ENCODE data around the gene NREP. TPM values are rescaled to one million over a fixed set of nuclear protein-coding genes. Genes with fewer than 3 reads are reported as not detected.
A peak's percentile ranks its signal among the peaks of the same experiment; 100 is the strongest.

Gene NREP
- total RNA-seq, 2 experiments from 2014 or later: 21.7 to 22.6 TPM

DNA sequence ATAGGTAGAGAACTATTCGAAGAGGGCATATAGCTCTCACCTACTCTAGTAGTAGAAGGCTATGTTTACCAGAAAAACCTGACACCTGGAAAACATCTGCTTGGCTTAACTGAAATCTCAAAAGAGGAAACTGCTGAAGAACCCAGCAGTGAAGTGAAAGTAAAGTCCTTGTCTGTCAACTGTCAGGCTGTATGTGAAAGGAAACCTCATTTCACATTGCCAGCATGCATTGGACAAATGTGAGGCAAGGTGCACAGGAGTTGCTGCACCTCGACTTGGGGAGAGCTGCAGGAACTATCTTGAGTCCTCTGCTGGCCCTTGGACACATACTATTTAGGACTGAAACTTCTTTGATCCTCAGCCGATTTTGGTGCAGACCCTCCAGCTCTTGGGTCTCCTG, 53.3 kb downstream of the NREP start:
- TF ChIP-seq, protein P1, sequence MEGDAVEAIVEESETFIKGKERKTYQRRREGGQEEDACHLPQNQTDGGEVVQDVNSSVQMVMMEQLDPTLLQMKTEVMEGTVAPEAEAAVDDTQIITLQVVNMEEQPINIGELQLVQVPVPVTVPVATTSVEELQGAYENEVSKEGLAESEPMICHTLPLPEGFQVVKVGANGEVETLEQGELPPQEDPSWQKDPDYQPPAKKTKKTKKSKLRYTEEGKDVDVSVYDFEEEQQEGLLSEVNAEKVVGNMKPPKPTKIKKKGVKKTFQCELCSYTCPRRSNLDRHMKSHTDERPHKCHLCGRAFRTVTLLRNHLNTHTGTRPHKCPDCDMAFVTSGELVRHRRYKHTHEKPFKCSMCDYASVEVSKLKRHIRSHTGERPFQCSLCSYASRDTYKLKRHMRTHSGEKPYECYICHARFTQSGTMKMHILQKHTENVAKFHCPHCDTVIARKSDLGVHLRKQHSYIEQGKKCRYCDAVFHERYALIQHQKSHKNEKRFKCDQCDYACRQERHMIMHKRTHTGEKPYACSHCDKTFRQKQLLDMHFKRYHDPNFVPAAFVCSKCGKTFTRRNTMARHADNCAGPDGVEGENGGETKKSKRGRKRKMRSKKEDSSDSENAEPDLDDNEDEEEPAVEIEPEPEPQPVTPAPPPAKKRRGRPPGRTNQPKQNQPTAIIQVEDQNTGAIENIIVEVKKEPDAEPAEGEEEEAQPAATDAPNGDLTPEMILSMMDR (IDR thresholded peaks at IDR 0.05): no peak
- intact Hi-C loops (cut with micrococcal nuclease): no loop called here
- peak; percentile 7 for DNase-seq
- no peaks in the 10 kb centered on the region for H3K27me3 Mint-ChIP-seq
- peak; percentile 24 for ATAC-seq
- ChIA-PET POLR2A (interaction anchor here (0.9 kb wide), 1 partner anchor 19 kb away, joined by 3 read pairs; no protein-coding TSS in a partner anchor), CTCF (no interaction called here)
- no peak overlapping the region for H3K4me3 Mint-ChIP-seq
- H3K27ac Mint-ChIP-seq: no peak overlapping the region
- H3K4me1 Mint-ChIP-seq (ENCODE audit: low read depth): peaks cover 10% of the 10 kb centered on the region
- H3K36me3 Mint-ChIP-seq (ENCODE audit: low read depth): no peaks in the 10 kb centered on the region
- H3K9me3 Mint-ChIP-seq: no peaks in the 10 kb centered on the region

DNA sequence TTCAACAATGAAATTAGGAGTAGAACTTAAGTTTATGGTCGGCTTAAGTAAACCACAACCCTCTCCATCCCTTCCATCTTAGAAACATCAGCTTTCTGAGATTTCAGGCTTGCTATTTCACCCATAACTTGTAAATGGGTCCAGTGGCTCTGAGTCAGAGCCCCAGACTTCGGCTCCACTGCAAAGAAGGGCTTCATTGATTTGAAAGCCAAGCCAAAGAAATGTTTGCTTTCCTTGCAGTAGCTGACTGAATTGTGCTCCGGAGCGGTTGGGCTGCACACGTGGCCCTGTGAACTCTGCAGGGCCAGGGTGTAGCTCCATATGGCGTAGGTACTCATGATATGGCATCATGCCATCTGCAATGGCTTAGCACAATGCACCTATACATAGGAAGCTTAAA, 57.0 kb downstream of the NREP start:
- Mint-ChIP-seq H3K27me3 (no peaks in the 10 kb centered on the region), H3K36me3 (ENCODE audit: low read depth) (no peaks in the 10 kb centered on the region), H3K27ac (no peak overlapping the region), H3K4me3 (no peak overlapping the region), H3K4me1 (ENCODE audit: low read depth) (peaks cover 10% of the 10 kb centered on the region), H3K9me3 (no peaks in the 10 kb centered on the region)
- POLR2A ChIA-PET: no interaction called here
- ATAC-seq: no peak
- DNase-seq: no peak
- TF ChIP-seq, protein P1 (IDR thresholded peaks at IDR 0.05): no peak
- CTCF ChIA-PET: no interaction called here
- intact Hi-C loops (cut with micrococcal nuclease): no loop called here

DNA sequence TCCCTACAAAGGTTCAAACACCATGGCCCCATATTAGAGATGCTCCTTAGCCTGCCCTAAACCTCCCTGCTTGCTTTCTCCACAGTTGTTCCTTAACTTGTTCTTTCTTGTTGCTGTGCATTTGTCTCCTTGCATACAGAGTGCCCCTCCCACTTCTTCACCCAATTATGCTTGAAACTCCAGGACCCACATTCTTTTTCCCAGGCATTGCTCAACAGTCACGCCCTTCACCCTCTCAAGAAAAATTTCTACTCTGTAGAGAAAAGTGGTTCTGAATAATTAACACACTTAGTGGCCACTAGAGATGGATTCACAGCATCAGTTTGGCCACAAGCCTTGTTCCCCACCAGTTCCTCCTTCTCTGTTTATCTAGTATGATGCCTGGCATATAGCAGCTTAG, 57.7 kb downstream of the NREP start:
- no peak overlapping the region for H3K4me3 Mint-ChIP-seq
- H3K4me1 Mint-ChIP-seq (ENCODE audit: low read depth): peaks cover 6% of the 10 kb centered on the region
- POLR2A ChIA-PET: no interaction called here
- H3K36me3 Mint-ChIP-seq (ENCODE audit: low read depth): no peaks in the 10 kb centered on the region
- TF ChIP-seq, protein P1 (IDR thresholded peaks at IDR 0.05): no peak
- DNase-seq (no peak), ATAC-seq (no peak)
- no peak overlapping the region for H3K27ac Mint-ChIP-seq
- no peaks in the 10 kb centered on the region for H3K9me3 Mint-ChIP-seq
- intact Hi-C loops (cut with micrococcal nuclease): no loop called here
- CTCF ChIA-PET: no interaction called here
- no peaks in the 10 kb centered on the region for H3K27me3 Mint-ChIP-seq

DNA sequence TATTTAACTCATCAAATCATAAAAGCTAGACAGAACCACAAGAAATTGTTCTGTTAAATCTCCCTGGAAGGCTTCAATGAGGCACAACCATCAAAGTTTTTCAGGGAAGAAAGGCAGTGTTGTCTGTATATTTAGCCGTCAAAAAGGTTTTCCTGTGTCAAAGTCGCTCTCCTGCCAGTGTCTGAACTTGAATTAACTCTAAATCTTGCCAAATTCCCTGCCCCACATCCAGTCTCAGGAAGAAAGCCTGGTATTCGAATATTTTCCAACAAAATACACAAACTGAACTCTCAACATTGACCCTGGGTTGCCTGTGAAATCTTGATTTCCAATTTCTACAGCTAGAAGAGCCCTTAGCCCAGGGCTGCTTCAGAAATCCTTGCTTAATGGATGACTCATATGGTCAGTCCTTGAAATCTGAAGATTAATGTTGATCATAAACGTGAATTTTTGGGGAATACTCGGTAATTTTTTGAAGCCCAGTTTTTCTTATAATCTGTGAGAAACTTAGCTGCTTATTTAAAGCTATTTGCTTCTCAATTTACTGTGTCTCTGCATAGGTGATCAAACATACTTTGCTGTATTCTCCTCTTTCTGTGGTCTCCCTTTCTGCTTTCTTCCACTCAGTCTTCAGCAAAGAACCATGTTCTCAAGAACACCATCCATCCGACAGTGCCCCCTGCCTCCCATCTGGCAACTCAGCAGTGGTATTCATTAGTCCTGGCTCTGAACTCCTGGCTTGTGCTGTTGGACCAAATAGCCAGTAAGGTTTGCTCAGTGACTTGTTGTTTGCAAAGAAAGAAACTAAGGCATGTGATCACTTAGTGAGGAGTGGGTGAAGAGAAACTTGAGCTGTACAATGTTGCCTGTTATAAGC, 58.9 kb downstream of the NREP start:
- DNase-seq (peak; percentile 14), ATAC-seq (no peak)
- Mint-ChIP-seq H3K4me3 (no peak overlapping the region), H3K27me3 (no peaks in the 10 kb centered on the region), H3K4me1 (ENCODE audit: low read depth) (no peaks in the 10 kb centered on the region), H3K9me3 (no peaks in the 10 kb centered on the region), H3K27ac (no peak overlapping the region), H3K36me3 (ENCODE audit: low read depth) (no peaks in the 10 kb centered on the region)
- POLR2A ChIA-PET: no interaction called here
- intact Hi-C loops (cut with micrococcal nuclease): no loop called here
- CTCF ChIA-PET: no interaction called here
- TF ChIP-seq, protein P1 (IDR thresholded peaks at IDR 0.05): no peak

DNA sequence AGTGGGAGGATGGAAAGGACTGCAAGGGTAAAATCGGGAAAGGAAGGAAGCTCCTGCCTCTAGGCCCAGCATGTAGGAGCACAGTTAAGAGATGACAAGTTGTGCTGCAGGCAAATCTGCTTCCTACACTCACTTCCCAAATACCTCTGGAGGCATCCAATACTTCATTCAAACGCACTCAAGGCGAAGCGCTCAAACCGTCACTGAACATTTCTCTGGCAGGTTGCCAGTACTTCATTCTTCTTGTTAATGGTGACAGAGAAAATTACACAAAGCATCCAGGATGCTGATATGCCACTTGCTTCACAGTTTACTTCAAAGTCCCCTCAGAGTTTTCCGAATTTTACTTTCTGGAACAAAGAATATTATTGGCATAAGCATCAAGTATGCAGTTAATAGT, 59.8 kb downstream of the NREP start:
- no peaks in the 10 kb centered on the region for H3K9me3 Mint-ChIP-seq
- no peaks in the 10 kb centered on the region for H3K27me3 Mint-ChIP-seq
- ATAC-seq (no peak), DNase-seq (no peak)
- H3K4me1 Mint-ChIP-seq (ENCODE audit: low read depth): no peaks in the 10 kb centered on the region
- ChIA-PET POLR2A (no interaction called here), CTCF (no interaction called here)
- intact Hi-C loops (cut with micrococcal nuclease): no loop called here
- no peak overlapping the region for H3K27ac Mint-ChIP-seq
- TF ChIP-seq, protein P1 (IDR thresholded peaks at IDR 0.05): no peak
- H3K4me3 Mint-ChIP-seq: no peak overlapping the region
- no peaks in the 10 kb centered on the region for H3K36me3 Mint-ChIP-seq (ENCODE audit: low read depth)

Data from activated CD8-positive, alpha-beta T cell treated with anti-CD3 and anti-CD28 coated beads for 36 hours (primary cell).